HCT116 (cell line): ENCODE data around the gene APOC1. TPM values are rescaled to one million over a fixed set of nuclear protein-coding genes. Genes with fewer than 3 reads are reported as not detected.

Source experiments
- ATAC-seq: fragments of 200-7000 bp; cut with Tn5 transposase; 2 replicates; pipeline ENCODE4 v1.9.1; 2020; ENCODE audit warnings: mild to moderate bottlenecking, moderate library complexity
- BruUV-seq: library from RNA; stranded (reverse); fragments of 400-500 nt; replicated peaks from 2 replicates; lab custom pipeline; 2021; lab: Mats Ljungman, UMichigan
- CTCF ChIA-PET: fragments of 300-600 bp; sonication (Branson Sonifier 250); formaldehyde crosslinking; loops from one replicate; lab custom pipeline; 2021; ENCODE audit warnings: antibody characterized with exemption; lab: Charles Lee
- POLR2A ChIA-PET: fragments of 300-600, 350-600 bp; sonication (Branson Sonifier 250); formaldehyde crosslinking; loops from one replicate; lab custom pipeline; 2021; ENCODE audit warnings: antibody characterized with exemption; lab: Charles Lee
- RAD21 ChIA-PET, 2 experiments: fragments of 300-600 bp; sonication (Branson Sonifier 250); formaldehyde crosslinking; loops; one replicate each; lab custom pipeline; 2023; ENCODE audit warnings: low total read pairs in 2 of 2; ENCODE audit not compliant: uncharacterized antibody in 2 of 2, unreplicated experiment in 2 of 2, low non-redundant PET in 1 of 2; lab: Charles Lee
- DNase-seq: peaks from one replicate; pipeline ENCODE4 v3.0.0-alpha.2; 2010; ENCODE audit warnings: low read depth, low spot score
- H2AFZ ChIP-seq: fragments of 200-600 bp; shearing (Covaris generic), sonication (generic); 2 replicates; pipeline ENCODE4 v1.6.1; 2017; ENCODE audit warnings: low read depth, mixed run types, mixed read lengths, antibody characterized with exemption, low read length; ENCODE audit not compliant: poor library complexity, severe bottlenecking
- H3K27ac ChIP-seq: 2 replicates; pipeline ENCODE4 v1.5.1; 2012; ENCODE audit warnings: low read depth, low read length
- H3K27me3 ChIP-seq: fragments of 200-600 bp; sonication (generic); 2 replicates; pipeline ENCODE4 v1.6.1; 2016; ENCODE audit warnings: mixed run types, low read length, mixed read lengths; ENCODE audit not compliant: insufficient read depth
- H3K36me3 ChIP-seq, 2 experiments: fragments of 200-500 bp in 1 of 2; fragments of 200-600 bp in 1 of 2; sonication (Bioruptor generic) in 1 of 2; sonication (generic) in 1 of 2; 2 replicates each; pipeline versions ENCODE4 v1.5.1 to v1.6.1; 2014 to 2016; ENCODE audit warnings: low read length in 2 of 2, inconsistent platforms in 1 of 2, mixed read lengths in 1 of 2, mixed run types in 1 of 2; ENCODE audit not compliant: insufficient read depth in 2 of 2, control insufficient read depth in 1 of 2
- H3K4me1 ChIP-seq, 2 experiments: fragments of 200-600 bp in 1 of 2; sonication (generic) in 1 of 2; 2 replicates each; pipeline versions ENCODE4 v1.5.1 to v1.6.1; 2012 to 2017; ENCODE audit warnings: low read length in 2 of 2, inconsistent platforms in 1 of 2, mild to moderate bottlenecking in 1 of 2, mixed read lengths in 1 of 2, mixed run types in 1 of 2, moderate library complexity in 1 of 2; ENCODE audit not compliant: insufficient read depth in 2 of 2, control insufficient read depth in 1 of 2
- H3K4me2 ChIP-seq: fragments of 200-600 bp; sonication (generic); 2 replicates; pipeline ENCODE4 v1.6.1; 2017; ENCODE audit warnings: mixed run types, low read length, mixed read lengths
- H3K4me3 ChIP-seq, 2 experiments: fragments of 200-600 bp in 1 of 2; sonication (generic) in 1 of 2; replicated peaks in 1 of 2; 2 replicates each; pipeline ENCODE4 v1.5.1; 2011 to 2016; ENCODE audit warnings: low read length in 2 of 2, control low read depth in 1 of 2, low read depth in 1 of 2, mild to moderate bottlenecking in 1 of 2, mixed read lengths in 1 of 2, mixed run types in 1 of 2
- H3K79me2 ChIP-seq: fragments of 200-600 bp; sonication (generic); 2 replicates; pipeline ENCODE4 v1.6.1; 2017; ENCODE audit warnings: mild to moderate bottlenecking, mixed run types, low read length, moderate library complexity, mixed read lengths; ENCODE audit not compliant: insufficient read depth
- H3K9ac ChIP-seq: fragments of 200-600 bp; sonication (generic); 2 replicates; pipeline ENCODE4 v1.6.1; 2016; ENCODE audit warnings: low read length, mixed read lengths
- H3K9me2 ChIP-seq: fragments of 200-600 bp; sonication (generic), shearing (Covaris generic); 2 replicates; pipeline ENCODE4 v1.6.1; 2017; ENCODE audit warnings: mixed run types, mild to moderate bottlenecking, moderate library complexity; ENCODE audit not compliant: insufficient read depth
- H3K9me3 ChIP-seq, 2 experiments: fragments of 200-500 bp in 1 of 2; fragments of 200-600 bp in 1 of 2; sonication (Bioruptor generic) in 1 of 2; sonication (generic) in 1 of 2; 2 replicates each; pipeline ENCODE4 v1.6.1; 2014 to 2017; ENCODE audit warnings: low read length in 2 of 2, mixed read lengths in 2 of 2, inconsistent platforms in 1 of 2, low read depth in 1 of 2, mild to moderate bottlenecking in 1 of 2, mixed run types in 1 of 2, moderate library complexity in 1 of 2; ENCODE audit not compliant: control insufficient read depth in 1 of 2, insufficient read depth in 1 of 2
- H4K20me1 ChIP-seq: fragments of 200-600 bp; sonication (generic), shearing (Covaris generic); 2 replicates; pipeline ENCODE4 v1.6.1; 2017; ENCODE audit warnings: mixed run types, mild to moderate bottlenecking, moderate library complexity; ENCODE audit not compliant: insufficient read depth
- EGR1 ChIP-seq: IDR thresholded peaks from 2 replicates; pipeline ENCODE4 v1.6.1; 2012; ENCODE audit warnings: low read depth
- EZH2phosphoT487 ChIP-seq: fragments of 200-600 bp; IDR thresholded peaks from 2 replicates; pipeline ENCODE4 v1.6.1; 2018; ENCODE audit warnings: antibody characterized with exemption, borderline replicate concordance
- FOSL1 ChIP-seq: IDR thresholded peaks from 2 replicates; pipeline ENCODE4 v1.6.1; 2012; ENCODE audit warnings: low read depth
- JUND ChIP-seq: IDR thresholded peaks from 2 replicates; pipeline ENCODE4 v1.6.1; 2012
- POLR2A ChIP-seq: IDR thresholded peaks from 2 replicates; pipeline ENCODE4 v1.7.0; 2011; ENCODE audit warnings: borderline replicate concordance; ENCODE audit not compliant: insufficient read depth, insufficient read length; ENCODE audit errors: extremely low read depth
- POLR2AphosphoS5 ChIP-seq: IDR thresholded peaks from 2 replicates; pipeline ENCODE4 v1.6.1; 2011; ENCODE audit warnings: mild to moderate bottlenecking, low read depth, low read length, moderate library complexity
- RAD21 ChIP-seq: IDR thresholded peaks from 2 replicates; pipeline ENCODE4 v1.6.1; 2012; ENCODE audit warnings: low read depth, mild to moderate bottlenecking
- SRF ChIP-seq: IDR thresholded peaks from 2 replicates; pipeline ENCODE4 v1.6.1; 2012; ENCODE audit warnings: low read depth
- TCF7L2 ChIP-seq: IDR thresholded peaks from 2 replicates; pipeline ENCODE4 v1.7.0; 2011; ENCODE audit warnings: borderline replicate concordance, inconsistent platforms; ENCODE audit not compliant: insufficient read depth, insufficient read length; ENCODE audit errors: extremely low read depth
- intact Hi-C: fragments of 100-400 bp; cut with micrococcal nuclease; formaldehyde crosslinking; loops from 2 replicates; pipeline ENCODE4 v1.10.0; 2022
- total RNA-seq: library from RNA; stranded (reverse); gene quantifications from one replicate; pipeline ENCODE4 v1.2.1, GENCODE V29; 2021; ENCODE audit not compliant: unreplicated experiment
- TF ChIP-seq, protein P1 (sequence below): IDR thresholded peaks from 2 replicates; pipeline ENCODE4 v1.6.1; 2011; ENCODE audit warnings: mild to moderate bottlenecking, low read length, moderate library complexity; ENCODE audit not compliant: insufficient replicate concordance; ENCODE audit errors: extremely low read depth
- TF ChIP-seq, protein P2 (sequence below), 3 experiments: fragments of 200-600 bp in 1 of 3; sonication (generic) in 1 of 3; IDR thresholded peaks in 2 of 3; conservative IDR thresholded peaks in 1 of 3; 2 replicates each; pipeline ENCODE4 v1.5.1; 2012 to 2017; ENCODE audit warnings: low read depth in 2 of 3, low read length in 2 of 3, antibody characterized with exemption in 1 of 3, borderline replicate concordance in 1 of 3, control low read depth in 1 of 3, mild to moderate bottlenecking in 1 of 3, mixed read lengths in 1 of 3, mixed run types in 1 of 3, moderate library complexity in 1 of 3; ENCODE audit not compliant: insufficient read depth in 1 of 3
- TF ChIP-seq, protein P3 (sequence below): IDR thresholded peaks from 2 replicates; pipeline ENCODE4 v1.6.1; 2012; ENCODE audit warnings: low read depth

Gene APOC1
- total RNA-seq, 1 experiment from 2014 or later: 5.1 TPM

DNA sequence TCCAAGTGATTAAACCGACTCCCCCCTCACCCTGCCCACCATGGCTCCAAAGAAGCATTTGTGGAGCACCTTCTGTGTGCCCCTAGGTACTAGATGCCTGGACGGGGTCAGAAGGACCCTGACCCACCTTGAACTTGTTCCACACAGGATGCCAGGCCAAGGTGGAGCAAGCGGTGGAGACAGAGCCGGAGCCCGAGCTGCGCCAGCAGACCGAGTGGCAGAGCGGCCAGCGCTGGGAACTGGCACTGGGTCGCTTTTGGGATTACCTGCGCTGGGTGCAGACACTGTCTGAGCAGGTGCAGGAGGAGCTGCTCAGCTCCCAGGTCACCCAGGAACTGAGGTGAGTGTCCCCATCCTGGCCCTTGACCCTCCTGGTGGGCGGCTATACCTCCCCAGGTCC is 6.8 kb upstream of the APOC1 start:
- no peaks in the 10 kb centered on the region for H4K20me1 ChIP-seq
- CTCF ChIA-PET: interaction anchor here (1.1 kb wide), 1 partner anchor 44 kb away, joined by 3 read pairs; no protein-coding TSS in a partner anchor
- no peaks in the 10 kb centered on the region for H3K9me3 ChIP-seq
- H3K36me3 ChIP-seq: peaks cover 2 to 8% of the 10 kb centered on the region in 2 experiments; a peak in 2 of 4 replicates
- ATAC-seq: no peak
- no peak overlapping the region for H3K27ac ChIP-seq
- no TSS peak for BruUV-seq
- H3K27me3 ChIP-seq: no peaks in the 10 kb centered on the region
- H2AFZ ChIP-seq: no peak overlapping the region
- H3K4me3 ChIP-seq: no peak overlapping the region
- no peak overlapping the region for H3K4me2 ChIP-seq
- H3K9me2 ChIP-seq: no peaks in the 10 kb centered on the region
- intact Hi-C loops: no loop called here
- POLR2A ChIA-PET: no interaction called here
- no peak for TF ChIP-seq TCF7L2
- TF ChIP-seq SRF: no peak
- TF ChIP-seq, protein P1, sequence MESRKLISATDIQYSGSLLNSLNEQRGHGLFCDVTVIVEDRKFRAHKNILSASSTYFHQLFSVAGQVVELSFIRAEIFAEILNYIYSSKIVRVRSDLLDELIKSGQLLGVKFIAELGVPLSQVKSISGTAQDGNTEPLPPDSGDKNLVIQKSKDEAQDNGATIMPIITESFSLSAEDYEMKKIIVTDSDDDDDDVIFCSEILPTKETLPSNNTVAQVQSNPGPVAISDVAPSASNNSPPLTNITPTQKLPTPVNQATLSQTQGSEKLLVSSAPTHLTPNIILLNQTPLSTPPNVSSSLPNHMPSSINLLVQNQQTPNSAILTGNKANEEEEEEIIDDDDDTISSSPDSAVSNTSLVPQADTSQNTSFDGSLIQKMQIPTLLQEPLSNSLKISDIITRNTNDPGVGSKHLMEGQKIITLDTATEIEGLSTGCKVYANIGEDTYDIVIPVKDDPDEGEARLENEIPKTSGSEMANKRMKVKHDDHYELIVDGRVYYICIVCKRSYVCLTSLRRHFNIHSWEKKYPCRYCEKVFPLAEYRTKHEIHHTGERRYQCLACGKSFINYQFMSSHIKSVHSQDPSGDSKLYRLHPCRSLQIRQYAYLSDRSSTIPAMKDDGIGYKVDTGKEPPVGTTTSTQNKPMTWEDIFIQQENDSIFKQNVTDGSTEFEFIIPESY: no peak
- no peak for TF ChIP-seq EGR1
- TF ChIP-seq, protein P2, sequence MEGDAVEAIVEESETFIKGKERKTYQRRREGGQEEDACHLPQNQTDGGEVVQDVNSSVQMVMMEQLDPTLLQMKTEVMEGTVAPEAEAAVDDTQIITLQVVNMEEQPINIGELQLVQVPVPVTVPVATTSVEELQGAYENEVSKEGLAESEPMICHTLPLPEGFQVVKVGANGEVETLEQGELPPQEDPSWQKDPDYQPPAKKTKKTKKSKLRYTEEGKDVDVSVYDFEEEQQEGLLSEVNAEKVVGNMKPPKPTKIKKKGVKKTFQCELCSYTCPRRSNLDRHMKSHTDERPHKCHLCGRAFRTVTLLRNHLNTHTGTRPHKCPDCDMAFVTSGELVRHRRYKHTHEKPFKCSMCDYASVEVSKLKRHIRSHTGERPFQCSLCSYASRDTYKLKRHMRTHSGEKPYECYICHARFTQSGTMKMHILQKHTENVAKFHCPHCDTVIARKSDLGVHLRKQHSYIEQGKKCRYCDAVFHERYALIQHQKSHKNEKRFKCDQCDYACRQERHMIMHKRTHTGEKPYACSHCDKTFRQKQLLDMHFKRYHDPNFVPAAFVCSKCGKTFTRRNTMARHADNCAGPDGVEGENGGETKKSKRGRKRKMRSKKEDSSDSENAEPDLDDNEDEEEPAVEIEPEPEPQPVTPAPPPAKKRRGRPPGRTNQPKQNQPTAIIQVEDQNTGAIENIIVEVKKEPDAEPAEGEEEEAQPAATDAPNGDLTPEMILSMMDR (IDR thresholded peaks at IDR 0.05 in 2 of 3, conservative IDR thresholded peaks at IDR 0.05 in 1 of 3; ENCODE audit: borderline replicate concordance in 1 of 3, insufficient read depth in 1 of 3, low read depth in 2 of 3, low read length in 2 of 3): no peak
- TF ChIP-seq POLR2AphosphoS5: no peak
- TF ChIP-seq, protein P3, sequence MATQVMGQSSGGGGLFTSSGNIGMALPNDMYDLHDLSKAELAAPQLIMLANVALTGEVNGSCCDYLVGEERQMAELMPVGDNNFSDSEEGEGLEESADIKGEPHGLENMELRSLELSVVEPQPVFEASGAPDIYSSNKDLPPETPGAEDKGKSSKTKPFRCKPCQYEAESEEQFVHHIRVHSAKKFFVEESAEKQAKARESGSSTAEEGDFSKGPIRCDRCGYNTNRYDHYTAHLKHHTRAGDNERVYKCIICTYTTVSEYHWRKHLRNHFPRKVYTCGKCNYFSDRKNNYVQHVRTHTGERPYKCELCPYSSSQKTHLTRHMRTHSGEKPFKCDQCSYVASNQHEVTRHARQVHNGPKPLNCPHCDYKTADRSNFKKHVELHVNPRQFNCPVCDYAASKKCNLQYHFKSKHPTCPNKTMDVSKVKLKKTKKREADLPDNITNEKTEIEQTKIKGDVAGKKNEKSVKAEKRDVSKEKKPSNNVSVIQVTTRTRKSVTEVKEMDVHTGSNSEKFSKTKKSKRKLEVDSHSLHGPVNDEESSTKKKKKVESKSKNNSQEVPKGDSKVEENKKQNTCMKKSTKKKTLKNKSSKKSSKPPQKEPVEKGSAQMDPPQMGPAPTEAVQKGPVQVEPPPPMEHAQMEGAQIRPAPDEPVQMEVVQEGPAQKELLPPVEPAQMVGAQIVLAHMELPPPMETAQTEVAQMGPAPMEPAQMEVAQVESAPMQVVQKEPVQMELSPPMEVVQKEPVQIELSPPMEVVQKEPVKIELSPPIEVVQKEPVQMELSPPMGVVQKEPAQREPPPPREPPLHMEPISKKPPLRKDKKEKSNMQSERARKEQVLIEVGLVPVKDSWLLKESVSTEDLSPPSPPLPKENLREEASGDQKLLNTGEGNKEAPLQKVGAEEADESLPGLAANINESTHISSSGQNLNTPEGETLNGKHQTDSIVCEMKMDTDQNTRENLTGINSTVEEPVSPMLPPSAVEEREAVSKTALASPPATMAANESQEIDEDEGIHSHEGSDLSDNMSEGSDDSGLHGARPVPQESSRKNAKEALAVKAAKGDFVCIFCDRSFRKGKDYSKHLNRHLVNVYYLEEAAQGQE: no peak
- no peak for TF ChIP-seq POLR2A
- no peak for TF ChIP-seq JUND
- TF ChIP-seq FOSL1: no peak
- no peak for TF ChIP-seq RAD21
- no peak for TF ChIP-seq EZH2phosphoT487
- no peak for DNase-seq
- RAD21 ChIA-PET: no interaction called here
- H3K79me2 ChIP-seq: no peaks in the 10 kb centered on the region
- no peak overlapping the region for H3K9ac ChIP-seq
- peaks cover 20 to 52% of the 10 kb centered on the region in 2 experiments for H3K4me1 ChIP-seq
